HepG2 (cell line): ENCODE data around the gene GDF2. TPM values are rescaled to one million over a fixed set of nuclear protein-coding genes. Genes with fewer than 3 reads are reported as not detected.

Experiments used
- ATAC-seq: fragments of 200-7000 bp; cut with Tn5 transposase; 3 replicates; pipeline ENCODE4 v1.9.1; 2020; ENCODE audit warnings: mild to moderate bottlenecking, moderate library complexity
- BruUV-seq: library from RNA; stranded (reverse); fragments of 400-500 nt; replicated peaks from 2 replicates; lab custom pipeline; 2021; lab: Mats Ljungman, UMichigan
- CTCF ChIA-PET: fragments of 300-600 bp; formaldehyde crosslinking; extraction: SDS; loops from one replicate; lab custom pipeline; 2021; ENCODE audit warnings: low total read pairs, inconsistent platforms, low intra/inter-chr PET ratio; lab: Yijun Ruan, JAX
- POLR2A ChIA-PET: fragments of 350-600 bp; sonication (Branson Sonifier 250); formaldehyde crosslinking; loops from one replicate; lab custom pipeline; 2020; ENCODE audit warnings: antibody characterized with exemption, inconsistent platforms; lab: Yijun Ruan, JAX
- DNase-seq: peaks from one replicate; pipeline ENCODE4 v3.0.0-alpha.2; 2015; ENCODE audit warnings: low spot score
- FAIRE-seq: peaks from 3 replicates; lab custom pipeline; 2011; peaks lifted over from hg19 to GRCh38; lab: Jason Lieb, UNC
- H2AFZ ChIP-seq: one replicate; pipeline ENCODE4 v1.6.1; 2011; ENCODE audit warnings: low read length, inconsistent platforms
- H3K27ac ChIP-seq: fragments of 300-600 bp; 3 replicates; pipeline ENCODE4 v1.8.0; 2011; ENCODE audit warnings: mixed run types, mild to moderate bottlenecking, mixed read lengths, low read length, inconsistent platforms; ENCODE audit not compliant: insufficient read depth; ENCODE audit errors: extremely low read length
- H3K27me3 ChIP-seq, 2 experiments: fragments of 200-600 bp in 1 of 2; 2 replicates in 1 of 2; 3 replicates in 1 of 2; pipeline versions ENCODE4 v1.6.0 to v1.8.0; 2011; ENCODE audit warnings: low read length in 2 of 2, mild to moderate bottlenecking in 2 of 2, moderate library complexity in 2 of 2, inconsistent platforms in 1 of 2; ENCODE audit not compliant: insufficient read depth in 2 of 2, control insufficient read depth in 1 of 2
- H3K36me3 ChIP-seq, 2 experiments: fragments of 200-600 bp in 1 of 2; replicated peaks in 1 of 2; 2 replicates in 1 of 2; 3 replicates in 1 of 2; pipeline versions ENCODE4 v1.5.1 to v1.8.0; 2011; ENCODE audit warnings: low read length in 2 of 2, inconsistent platforms in 1 of 2; ENCODE audit not compliant: insufficient read depth in 2 of 2, control insufficient read depth in 1 of 2
- H3K4me1 ChIP-seq: 2 replicates; pipeline ENCODE4 v1.5.1; 2012; ENCODE audit warnings: low read length, inconsistent platforms; ENCODE audit not compliant: insufficient read depth
- H3K4me2 ChIP-seq: 2 replicates; pipeline ENCODE4 v1.6.0; 2011; ENCODE audit warnings: low read depth, low read length, inconsistent platforms
- H3K4me3 ChIP-seq, 3 experiments: fragments of 200-600 bp in 1 of 3; sonication (generic), shearing (Covaris generic) in 1 of 3; replicated peaks in 1 of 3; 2 replicates each; pipeline ENCODE4 v1.5.1; 2011 to 2016; ENCODE audit warnings: low read length in 3 of 3, inconsistent platforms in 2 of 3, low read depth in 2 of 3, mild to moderate bottlenecking in 2 of 3, control low read depth in 1 of 3, mixed read lengths in 1 of 3; ENCODE audit not compliant: insufficient read depth in 1 of 3
- H3K79me2 ChIP-seq: one replicate; pipeline ENCODE4 v1.6.1; 2011; ENCODE audit warnings: low read length, inconsistent platforms; ENCODE audit not compliant: insufficient read depth
- H3K9ac ChIP-seq: 2 replicates; pipeline ENCODE4 v1.6.0; 2011; ENCODE audit warnings: mild to moderate bottlenecking, low read depth, low read length, inconsistent platforms; ENCODE audit not compliant: insufficient read depth
- H3K9me3 ChIP-seq: 2 replicates; pipeline ENCODE4 v1.5.1; 2012; ENCODE audit warnings: mild to moderate bottlenecking, low read length
- H4K20me1 ChIP-seq: 2 replicates; pipeline ENCODE4 v1.6.0; 2011; ENCODE audit warnings: inconsistent platforms, mild to moderate bottlenecking, low read length, moderate library complexity; ENCODE audit not compliant: insufficient read depth
- ARHGAP35 ChIP-seq: sonication (generic); formaldehyde crosslinking; IDR thresholded peaks from 2 replicates; pipeline ENCODE4 v1.9.0; 2022; ENCODE audit warnings: mild to moderate bottlenecking, inconsistent platforms, moderate library complexity, missing genetic modification reagents, borderline replicate concordance
- ARID2 ChIP-seq: sonication (generic); formaldehyde crosslinking; IDR thresholded peaks from 2 replicates; pipeline ENCODE4 v1.8.1; 2022; ENCODE audit warnings: mild to moderate bottlenecking, missing genetic modification reagents, borderline replicate concordance
- CHD2 ChIP-seq: IDR thresholded peaks from 2 replicates; pipeline ENCODE4 v1.6.1; 2011; ENCODE audit warnings: low read depth, low read length, improper control_type of control experiment
- KDM4B ChIP-seq: sonication (generic); formaldehyde crosslinking; IDR thresholded peaks from 2 replicates; pipeline ENCODE4 v1.4.0; 2020; ENCODE audit warnings: missing genetic modification reagents
- KLF6 ChIP-seq: IDR thresholded peaks from 2 replicates; pipeline ENCODE4 v1.8.0; 2016; ENCODE audit warnings: missing biosample characterization, missing genetic modification reagents
- MAZ ChIP-seq, 2 experiments: sonication (generic) in 1 of 2; formaldehyde crosslinking in 1 of 2; IDR thresholded peaks; 2 replicates each; pipeline versions ENCODE4 v1.5.0 to v1.6.1; 2012 to 2020; ENCODE audit warnings: low read depth in 2 of 2, mild to moderate bottlenecking in 2 of 2, borderline replicate concordance in 1 of 2, improper control_type of control experiment in 1 of 2, low read length in 1 of 2, missing genetic modification reagents in 1 of 2, moderate library complexity in 1 of 2
- ZBTB21 ChIP-seq: sonication (generic); formaldehyde crosslinking; IDR thresholded peaks from 2 replicates; pipeline ENCODE4 v1.4.0; 2020; ENCODE audit warnings: missing genetic modification reagents
- ZNF616 ChIP-seq: sonication (generic); formaldehyde crosslinking; IDR thresholded peaks from 2 replicates; pipeline ENCODE4 v1.5.0; 2020; ENCODE audit warnings: low read depth, mild to moderate bottlenecking, missing genetic modification reagents
- ZNF746 ChIP-seq: sonication (generic); formaldehyde crosslinking; IDR thresholded peaks from 2 replicates; pipeline ENCODE4 v1.8.0; 2022; ENCODE audit warnings: mild to moderate bottlenecking, missing genetic modification reagents
- WGBS: methylation state at CpG from one replicate; pipeline ENCODE4 v1.1.6; 2017; ENCODE audit warnings: low lambda C conversion rate; 5-methylcytosine and 5-hydroxymethylcytosine counted together
- in situ Hi-C: cut with HindIII; loops from 2 replicates; pipeline ENCODE4 v1.10.0; 2017; ENCODE audit warnings: low pct_unique_long_range_greater_than_20kb; ENCODE audit not compliant: extremely low pct_ligation_motif_present
- intact Hi-C: fragments of 100-400 bp; cut with micrococcal nuclease; formaldehyde crosslinking; loops from one replicate; pipeline ENCODE4 v1.10.0; 2022; ENCODE audit not compliant: unreplicated experiment
- polyA plus RNA-seq, 8 experiments: library from polyadenylated mRNA; depleted of rRNA in 3 of 8; stranded (reverse) in 7 of 8; unstranded in 1 of 8; fragments of >200 nt; fragmentation: Illumina TruSeq in 4 of 8; extraction: Trizol in 4 of 8; gene quantifications; 2 replicates each; pipeline versions ENCODE4 v1.2.1 to v1.2.3, GENCODE V29; 2011 to 2016; ENCODE audit warnings: low read depth in 4 of 8, missing spikeins in 1 of 8, mixed read lengths in 1 of 8; ENCODE audit not compliant: insufficient read depth in 1 of 8
- total RNA-seq, 5 experiments: library from RNA; depleted of rRNA; stranded (reverse); fragments of >200 nt; fragmentation: Illumina TruSeq; extraction: Trizol; gene quantifications; 2 replicates each; pipeline ENCODE4 v1.2.3, GENCODE V29; 2016; ENCODE audit warnings: low read depth in 1 of 5
- TF ChIP-seq, protein P1 (sequence below): sonication (generic); formaldehyde crosslinking; conservative IDR thresholded peaks from 2 replicates; pipeline ENCODE4 v1.4.0; 2020; ENCODE audit warnings: missing genetic modification reagents
- TF ChIP-seq, protein P2 (sequence below): sonication (generic); formaldehyde crosslinking; IDR thresholded peaks from 2 replicates; pipeline ENCODE4 v1.5.0; 2020; ENCODE audit warnings: missing genetic modification reagents
- TF ChIP-seq, protein P3 (sequence below): sonication (generic); formaldehyde crosslinking; IDR thresholded peaks from 2 replicates; pipeline ENCODE4 v1.5.1; 2020; ENCODE audit warnings: missing genetic modification reagents, mild to moderate bottlenecking, borderline replicate concordance
- TF ChIP-seq, protein P4 (sequence below): sonication (generic); formaldehyde crosslinking; IDR thresholded peaks from 2 replicates; pipeline ENCODE4 v1.8.1; 2022; ENCODE audit warnings: mild to moderate bottlenecking, missing genetic modification reagents
- TF ChIP-seq, protein P5 (sequence below): sonication (generic); IDR thresholded peaks from 2 replicates; pipeline ENCODE4 v1.6.1; 2016; ENCODE audit warnings: low read depth, borderline replicate concordance
- TF ChIP-seq, protein P6 (sequence below): sonication (generic); formaldehyde crosslinking; IDR thresholded peaks from 2 replicates; pipeline ENCODE4 v1.4.0; 2020; ENCODE audit warnings: mild to moderate bottlenecking, missing genetic modification reagents
- TF ChIP-seq, protein P7 (sequence below): sonication (generic); formaldehyde crosslinking; IDR thresholded peaks from 2 replicates; pipeline ENCODE4 v1.5.1; 2020; ENCODE audit warnings: missing genetic modification reagents, mild to moderate bottlenecking, borderline replicate concordance

Gene GDF2
- total and polyA plus RNA-seq, 2 of the 13 experiments (the other 11 are each of a cell fraction or from before 2014, with no cell fraction given) = not detected

DNA sequence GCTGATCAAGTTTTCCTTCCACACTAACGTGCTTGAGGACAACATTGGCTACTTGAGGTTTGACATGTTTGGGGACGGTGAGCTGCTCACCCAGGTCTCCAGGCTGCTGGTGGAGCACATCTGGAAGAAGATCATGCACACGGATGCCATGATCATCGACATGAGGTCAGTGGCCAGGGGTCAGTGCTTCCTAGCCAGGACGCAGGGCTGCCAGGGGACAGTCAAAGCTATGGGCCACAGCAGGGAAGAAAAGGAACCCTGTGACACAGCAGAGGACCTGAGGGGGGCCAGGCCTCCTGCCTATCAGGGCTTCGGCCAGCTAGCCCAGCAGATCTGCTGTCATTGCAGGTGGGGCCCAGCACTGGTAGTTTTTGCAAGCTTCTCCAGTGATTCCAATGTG, 31.1 kb downstream of the GDF2 start:
- POLR2A ChIA-PET = no interaction called here
- Histone ChIP-seq H3K4me2 (no peak overlapping the region), H3K4me3 (no peak overlapping the region), H3K4me1 (no peaks in the 10 kb centered on the region), H2AFZ (no peak overlapping the region), H3K27me3 (peaks cover 8 to 16% of the 10 kb centered on the region in 2 experiments; a peak in 3 of 5 replicates), H3K36me3 (no peaks in the 10 kb centered on the region), H3K79me2 (no peaks in the 10 kb centered on the region), H3K9me3 (no peaks in the 10 kb centered on the region), H3K9ac (no peak overlapping the region), H4K20me1 (no peaks in the 10 kb centered on the region), H3K27ac (no peak overlapping the region)
- ATAC-seq (no peak), FAIRE-seq (no peak), DNase-seq (no peak)
- in situ Hi-C loops = no loop called here
- intact Hi-C loops = no loop called here
- BruUV-seq = no TSS peak
- WGBS = 26% methylated on average over 6 of the region's 6 CpGs
- CTCF ChIA-PET = no interaction called here
- TF ChIP-seq, protein P1, sequence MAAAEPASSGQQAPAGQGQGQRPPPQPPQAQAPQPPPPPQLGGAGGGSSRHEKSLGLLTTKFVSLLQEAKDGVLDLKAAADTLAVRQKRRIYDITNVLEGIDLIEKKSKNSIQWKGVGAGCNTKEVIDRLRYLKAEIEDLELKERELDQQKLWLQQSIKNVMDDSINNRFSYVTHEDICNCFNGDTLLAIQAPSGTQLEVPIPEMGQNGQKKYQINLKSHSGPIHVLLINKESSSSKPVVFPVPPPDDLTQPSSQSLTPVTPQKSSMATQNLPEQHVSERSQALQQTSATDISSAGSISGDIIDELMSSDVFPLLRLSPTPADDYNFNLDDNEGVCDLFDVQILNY (CRISPR knock-in tag) = no peak
- TF ChIP-seq MAZ (IDR thresholded peaks at IDR 0.05; ENCODE audit: borderline replicate concordance, low read depth, low read length) = no peak
- TF ChIP-seq MAZ (CRISPR knock-in tag; IDR thresholded peaks at IDR 0.05; ENCODE audit: low read depth) = no peak
- TF ChIP-seq, protein P2, sequence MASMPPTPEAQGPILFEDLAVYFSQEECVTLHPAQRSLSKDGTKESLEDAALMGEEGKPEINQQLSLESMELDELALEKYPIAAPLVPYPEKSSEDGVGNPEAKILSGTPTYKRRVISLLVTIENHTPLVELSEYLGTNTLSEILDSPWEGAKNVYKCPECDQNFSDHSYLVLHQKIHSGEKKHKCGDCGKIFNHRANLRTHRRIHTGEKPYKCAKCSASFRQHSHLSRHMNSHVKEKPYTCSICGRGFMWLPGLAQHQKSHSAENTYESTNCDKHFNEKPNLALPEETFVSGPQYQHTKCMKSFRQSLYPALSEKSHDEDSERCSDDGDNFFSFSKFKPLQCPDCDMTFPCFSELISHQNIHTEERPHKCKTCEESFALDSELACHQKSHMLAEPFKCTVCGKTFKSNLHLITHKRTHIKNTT = no peak
- TF ChIP-seq, protein P3, sequence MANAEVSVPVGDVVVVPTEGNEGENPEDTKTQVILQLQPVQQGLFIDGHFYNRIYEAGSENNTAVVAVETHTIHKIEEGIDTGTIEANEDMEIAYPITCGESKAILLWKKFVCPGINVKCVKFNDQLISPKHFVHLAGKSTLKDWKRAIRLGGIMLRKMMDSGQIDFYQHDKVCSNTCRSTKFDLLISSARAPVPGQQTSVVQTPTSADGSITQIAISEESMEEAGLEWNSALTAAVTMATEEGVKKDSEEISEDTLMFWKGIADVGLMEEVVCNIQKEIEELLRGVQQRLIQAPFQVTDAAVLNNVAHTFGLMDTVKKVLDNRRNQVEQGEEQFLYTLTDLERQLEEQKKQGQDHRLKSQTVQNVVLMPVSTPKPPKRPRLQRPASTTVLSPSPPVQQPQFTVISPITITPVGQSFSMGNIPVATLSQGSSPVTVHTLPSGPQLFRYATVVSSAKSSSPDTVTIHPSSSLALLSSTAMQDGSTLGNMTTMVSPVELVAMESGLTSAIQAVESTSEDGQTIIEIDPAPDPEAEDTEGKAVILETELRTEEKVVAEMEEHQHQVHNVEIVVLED (CRISPR knock-in tag) = no peak
- no peak for TF ChIP-seq CHD2
- no peak for TF ChIP-seq ARHGAP35 (CRISPR knock-in tag)
- no peak for TF ChIP-seq ZBTB21 (CRISPR knock-in tag)
- TF ChIP-seq KDM4B (CRISPR knock-in tag) = no peak
- TF ChIP-seq, protein P4, sequence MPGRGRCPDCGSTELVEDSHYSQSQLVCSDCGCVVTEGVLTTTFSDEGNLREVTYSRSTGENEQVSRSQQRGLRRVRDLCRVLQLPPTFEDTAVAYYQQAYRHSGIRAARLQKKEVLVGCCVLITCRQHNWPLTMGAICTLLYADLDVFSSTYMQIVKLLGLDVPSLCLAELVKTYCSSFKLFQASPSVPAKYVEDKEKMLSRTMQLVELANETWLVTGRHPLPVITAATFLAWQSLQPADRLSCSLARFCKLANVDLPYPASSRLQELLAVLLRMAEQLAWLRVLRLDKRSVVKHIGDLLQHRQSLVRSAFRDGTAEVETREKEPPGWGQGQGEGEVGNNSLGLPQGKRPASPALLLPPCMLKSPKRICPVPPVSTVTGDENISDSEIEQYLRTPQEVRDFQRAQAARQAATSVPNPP = no peak
- TF ChIP-seq, protein P5, sequence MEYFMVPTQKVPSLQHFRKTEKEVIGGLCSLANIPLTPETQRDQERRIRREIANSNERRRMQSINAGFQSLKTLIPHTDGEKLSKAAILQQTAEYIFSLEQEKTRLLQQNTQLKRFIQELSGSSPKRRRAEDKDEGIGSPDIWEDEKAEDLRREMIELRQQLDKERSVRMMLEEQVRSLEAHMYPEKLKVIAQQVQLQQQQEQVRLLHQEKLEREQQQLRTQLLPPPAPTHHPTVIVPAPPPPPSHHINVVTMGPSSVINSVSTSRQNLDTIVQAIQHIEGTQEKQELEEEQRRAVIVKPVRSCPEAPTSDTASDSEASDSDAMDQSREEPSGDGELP = no peak
- TF ChIP-seq, protein P6, sequence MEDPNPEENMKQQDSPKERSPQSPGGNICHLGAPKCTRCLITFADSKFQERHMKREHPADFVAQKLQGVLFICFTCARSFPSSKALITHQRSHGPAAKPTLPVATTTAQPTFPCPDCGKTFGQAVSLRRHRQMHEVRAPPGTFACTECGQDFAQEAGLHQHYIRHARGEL (CRISPR knock-in tag) = no peak
- no peak for TF ChIP-seq ARID2 (CRISPR knock-in tag)
- TF ChIP-seq, protein P7, sequence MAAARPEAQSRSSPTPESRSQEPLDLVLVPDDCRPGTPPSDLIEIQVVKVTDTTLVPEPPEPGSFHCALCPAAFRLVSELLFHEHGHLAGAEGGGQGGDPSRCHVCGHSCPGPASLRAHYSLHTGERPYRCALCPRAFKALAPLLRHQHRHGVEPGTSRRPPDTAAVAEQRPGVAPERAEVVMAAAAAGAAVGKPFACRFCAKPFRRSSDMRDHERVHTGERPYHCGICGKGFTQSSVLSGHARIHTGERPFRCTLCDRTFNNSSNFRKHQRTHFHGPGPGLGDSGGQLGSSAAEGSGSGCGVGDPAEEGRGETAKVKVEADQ (CRISPR knock-in tag) = no peak
- TF ChIP-seq KLF6 (CRISPR knock-in tag) = no peak
- no peak for TF ChIP-seq ZNF616 (CRISPR knock-in tag)
- no peak for TF ChIP-seq ZNF746 (CRISPR knock-in tag)
